Measurements from ENCODE around the gene KIF5C.

The KIF5C gene

DNA sequence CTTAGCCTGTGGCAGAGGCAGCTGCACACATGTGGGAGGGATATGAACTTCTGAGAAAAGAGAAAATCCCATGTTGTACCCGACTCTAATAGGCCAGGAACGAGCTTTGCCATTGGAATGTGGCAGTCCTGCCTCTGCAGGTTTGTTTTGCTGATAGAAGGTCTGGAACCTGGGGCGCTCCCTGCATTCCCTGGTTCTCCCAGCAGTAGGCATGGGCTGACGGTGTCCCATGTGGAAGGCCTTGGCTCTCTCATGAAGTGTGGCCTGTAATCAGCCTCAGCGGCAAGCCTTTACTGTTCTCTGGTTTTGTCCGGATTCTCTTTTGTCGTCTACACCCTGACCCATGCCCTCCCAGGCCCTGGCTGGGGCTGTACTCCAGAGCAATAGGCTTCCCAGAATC, 72.3 kb downstream of the KIF5C start:
- no peak overlapping the region for H3K27ac ChIP-seq
- no peak for TF ChIP-seq ZFX (IDR thresholded peaks at IDR 0.05)
- TF ChIP-seq, protein P1, sequence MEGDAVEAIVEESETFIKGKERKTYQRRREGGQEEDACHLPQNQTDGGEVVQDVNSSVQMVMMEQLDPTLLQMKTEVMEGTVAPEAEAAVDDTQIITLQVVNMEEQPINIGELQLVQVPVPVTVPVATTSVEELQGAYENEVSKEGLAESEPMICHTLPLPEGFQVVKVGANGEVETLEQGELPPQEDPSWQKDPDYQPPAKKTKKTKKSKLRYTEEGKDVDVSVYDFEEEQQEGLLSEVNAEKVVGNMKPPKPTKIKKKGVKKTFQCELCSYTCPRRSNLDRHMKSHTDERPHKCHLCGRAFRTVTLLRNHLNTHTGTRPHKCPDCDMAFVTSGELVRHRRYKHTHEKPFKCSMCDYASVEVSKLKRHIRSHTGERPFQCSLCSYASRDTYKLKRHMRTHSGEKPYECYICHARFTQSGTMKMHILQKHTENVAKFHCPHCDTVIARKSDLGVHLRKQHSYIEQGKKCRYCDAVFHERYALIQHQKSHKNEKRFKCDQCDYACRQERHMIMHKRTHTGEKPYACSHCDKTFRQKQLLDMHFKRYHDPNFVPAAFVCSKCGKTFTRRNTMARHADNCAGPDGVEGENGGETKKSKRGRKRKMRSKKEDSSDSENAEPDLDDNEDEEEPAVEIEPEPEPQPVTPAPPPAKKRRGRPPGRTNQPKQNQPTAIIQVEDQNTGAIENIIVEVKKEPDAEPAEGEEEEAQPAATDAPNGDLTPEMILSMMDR (conservative IDR thresholded peaks at IDR 0.05) = no peak

DNA sequence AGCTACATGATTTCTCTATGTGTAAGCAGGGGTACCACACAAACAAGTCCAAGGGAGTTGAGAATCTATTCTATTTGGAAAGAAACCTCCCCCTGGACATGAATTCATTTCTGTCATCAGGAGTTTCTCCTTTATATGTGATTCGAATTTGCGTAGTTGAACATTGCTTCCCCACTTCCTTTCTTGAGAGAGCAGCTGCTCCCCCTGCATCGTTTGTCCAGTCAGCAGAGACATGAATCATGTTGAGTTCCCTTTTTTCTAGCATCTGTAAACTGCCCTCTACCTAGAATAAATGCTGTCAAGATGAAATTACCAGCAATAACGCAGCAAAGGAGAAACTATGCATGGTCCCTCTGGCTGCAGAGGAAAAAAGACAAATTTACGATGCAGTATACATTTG, 73.8 kb downstream of the KIF5C start:
- no peak overlapping the region for H3K27ac ChIP-seq
- TF ChIP-seq, protein P1 (conservative IDR thresholded peaks at IDR 0.05) = no peak
- no peak for TF ChIP-seq ZFX (IDR thresholded peaks at IDR 0.05)

DNA sequence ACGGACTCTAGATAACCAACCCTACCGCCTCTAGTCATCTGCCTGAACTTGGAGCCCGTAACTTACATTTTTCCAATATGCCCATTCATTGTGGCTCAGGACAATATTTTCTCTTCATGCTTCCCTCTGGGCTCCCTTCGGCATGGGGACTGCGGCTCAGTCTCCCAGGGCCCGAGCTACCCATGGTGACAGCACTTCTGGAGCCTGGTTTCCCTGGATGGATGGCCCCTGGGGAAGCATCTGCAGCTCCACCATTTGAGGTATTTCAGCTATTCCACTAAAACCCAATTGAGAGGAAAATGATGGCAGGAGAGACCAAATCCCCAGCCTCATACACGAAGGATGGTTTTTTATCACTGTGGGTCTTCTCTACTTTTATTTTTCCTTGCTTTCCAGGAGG, 74.3 kb downstream of the KIF5C start:
- no peak overlapping the region for H3K27ac ChIP-seq
- TF ChIP-seq, protein P1 (conservative IDR thresholded peaks at IDR 0.05) = no peak
- TF ChIP-seq ZFX (IDR thresholded peaks at IDR 0.05) = no peak

DNA sequence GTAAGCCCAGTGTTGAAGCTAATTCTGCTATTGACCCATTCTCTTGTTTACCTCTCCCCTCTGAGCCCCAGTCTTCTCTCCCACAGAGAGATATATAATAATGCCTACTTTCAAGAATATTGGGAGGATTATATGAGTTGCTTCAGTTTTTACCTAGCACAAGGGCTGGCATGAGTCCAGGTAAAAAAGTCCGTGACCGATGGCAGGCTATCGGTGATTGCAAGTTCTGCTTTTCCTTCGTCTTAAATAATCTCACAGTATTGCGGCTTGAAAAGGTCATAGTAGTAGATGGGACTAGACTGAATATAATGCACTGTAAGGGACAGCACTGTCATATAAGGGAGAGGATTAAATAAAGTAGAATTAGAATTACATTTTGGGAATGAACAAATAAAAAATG, 77.6 kb downstream of the KIF5C start:
- no peak for TF ChIP-seq ZFX (IDR thresholded peaks at IDR 0.05)
- TF ChIP-seq, protein P1 (conservative IDR thresholded peaks at IDR 0.05) = no peak
- no peak overlapping the region for H3K27ac ChIP-seq

DNA sequence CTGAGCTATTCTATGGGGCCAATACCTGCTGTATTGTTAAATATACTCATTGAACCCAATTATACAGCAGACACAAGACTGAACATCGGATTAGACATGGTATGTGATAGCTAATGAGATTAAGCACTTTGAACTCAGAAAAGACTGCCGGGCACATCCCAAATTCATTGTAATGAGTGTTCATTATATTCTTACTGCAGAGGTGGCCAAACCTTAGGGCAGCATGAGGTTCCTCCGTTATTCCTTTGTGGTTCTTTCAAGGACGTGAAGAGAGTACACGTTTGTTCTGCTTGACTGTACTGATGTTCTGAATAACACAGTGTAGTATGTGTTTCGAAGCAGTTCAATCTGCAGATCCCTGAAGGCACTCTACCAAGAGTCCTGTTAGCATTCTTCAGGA, 78.4 kb downstream of the KIF5C start:
- H3K27ac ChIP-seq = no peak overlapping the region
- TF ChIP-seq, protein P1 (conservative IDR thresholded peaks at IDR 0.05) = no peak
- no peak for TF ChIP-seq ZFX (IDR thresholded peaks at IDR 0.05)

DNA sequence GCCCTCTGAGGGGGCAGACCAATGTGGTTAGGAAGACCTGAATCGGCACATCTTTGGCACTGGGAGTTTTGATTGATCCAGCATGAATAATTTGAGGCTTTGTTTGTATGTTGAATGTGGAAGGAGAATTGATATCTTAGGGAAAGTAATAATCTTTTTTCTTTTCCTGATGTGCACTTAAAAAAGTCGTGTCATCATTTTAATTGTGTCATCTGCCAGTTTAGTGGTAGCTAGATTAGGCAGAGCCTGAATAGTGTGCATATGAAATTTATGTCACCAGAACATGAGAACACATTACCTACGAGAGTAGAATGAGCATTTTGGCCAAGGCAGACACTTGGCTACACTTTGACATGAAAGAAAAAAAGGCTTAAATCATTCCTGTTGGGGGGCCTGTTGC, 79.5 kb downstream of the KIF5C start:
- H3K27ac ChIP-seq = no peak overlapping the region
- TF ChIP-seq, protein P1 (conservative IDR thresholded peaks at IDR 0.05) = no peak
- TF ChIP-seq ZFX (IDR thresholded peaks at IDR 0.05) = no peak

DNA sequence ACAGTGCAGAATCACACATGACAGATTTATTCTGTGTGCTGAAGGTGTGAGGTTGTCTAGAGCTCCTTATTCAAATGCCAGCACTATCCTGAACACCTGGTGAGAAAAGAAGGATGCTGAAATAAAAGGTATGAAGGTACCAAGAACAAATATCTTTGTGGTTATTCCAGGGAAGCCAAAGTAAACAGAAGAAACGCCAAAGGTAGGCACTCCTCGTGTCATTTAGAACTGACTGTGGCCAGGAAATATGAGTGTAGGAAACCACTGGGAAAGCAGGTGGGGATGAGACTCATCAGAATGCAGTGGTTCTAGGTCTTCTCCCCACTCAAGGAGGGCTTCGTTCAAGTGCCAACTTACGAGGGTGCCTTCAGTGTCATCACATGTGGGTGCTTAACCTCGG, 80.8 kb downstream of the KIF5C start:
- no peak overlapping the region for H3K27ac ChIP-seq
- TF ChIP-seq ZFX (IDR thresholded peaks at IDR 0.05) = no peak
- TF ChIP-seq, protein P1 (conservative IDR thresholded peaks at IDR 0.05) = no peak

All from C4-2B (cell line).